HG02943 (cell line): ENCODE data around the gene SRRM2.

Experiments
- ATAC-seq: cut with Tn5 transposase; IDR thresholded peaks from one replicate; pipeline ENCODE4 v1.9.1; 2021; ENCODE audit warnings: mild to moderate bottlenecking, low read depth, moderate library complexity; ENCODE audit not compliant: unreplicated experiment

Gene SRRM2

GRCh38 chr16:2713985-2714774, 38.3 kb upstream of the SRRM2 start:
- ATAC-seq, result no peak

- ATAC-seq, result no peak
These were observed 37.4 kb upstream of the SRRM2 start for GRCh38 chr16:2715064-2715463.

GRCh38 chr16:2715519-2715918, 36.9 kb upstream of the SRRM2 start:
- ATAC-seq, result no peak

- no peak for ATAC-seq
These were observed 36.2 kb upstream of the SRRM2 start for GRCh38 chr16:2715966-2716885.

GRCh38 chr16:2716948-2717347, 35.5 kb upstream of the SRRM2 start:
- no peak for ATAC-seq

GRCh38 chr16:2717383-2718263, 34.8 kb upstream of the SRRM2 start:
- no peak for ATAC-seq

- no peak for ATAC-seq
These were observed 32.9 kb upstream of the SRRM2 start for GRCh38 chr16:2719328-2720063.

- no peak for ATAC-seq
These were observed 32.4 kb upstream of the SRRM2 start, which contains the start of gene PRSS27 for GRCh38 chr16:2720064-2720457. PRSS27 (minus strand) TSS chr16:2720224; CDS start chr16:2720160, 64 bp downstream.

- peak; percentile 65 for ATAC-seq
These were observed 31.5 kb upstream of the SRRM2 start for GRCh38 chr16:2720719-2721633.

- peak; percentile 7 for ATAC-seq
These were observed 30.7 kb upstream of the SRRM2 start for GRCh38 chr16:2721634-2722173.

GRCh38 chr16:2724088-2724676, 28.3 kb upstream of the SRRM2 start:
- ATAC-seq, result no peak

GRCh38 chr16:2724816-2725348, 27.6 kb upstream of the SRRM2 start:
- no peak for ATAC-seq

GRCh38 chr16:2726923-2727322, 25.5 kb upstream of the SRRM2 start:
- ATAC-seq, result no peak

- no peak for ATAC-seq
These were observed 24.4 kb upstream of the SRRM2 start for GRCh38 chr16:2728034-2728433.

- no peak for ATAC-seq
These were observed 17.5 kb upstream of the SRRM2 start for GRCh38 chr16:2734844-2735515.

- no peak for ATAC-seq
These were observed 15.8 kb upstream of the SRRM2 start for GRCh38 chr16:2736476-2737237.

GRCh38 chr16:2737238-2737605, 15.2 kb upstream of the SRRM2 start:
- ATAC-seq, result no peak
